HG02981 (cell line): ENCODE data around the gene LRP2BP.
"Not testable (repeated sequence)": the region's sequence is repeated elsewhere in the genome, so short reads cannot be mapped to it uniquely, and the experiment has no call there.

Source experiments
- ATAC-seq: cut with Tn5 transposase; IDR thresholded peaks from one replicate; pipeline ENCODE4 v1.9.1; 2021; ENCODE audit warnings: mild to moderate bottlenecking, moderate library complexity; ENCODE audit not compliant: unreplicated experiment

LRP2BP gene

GRCh38 chr4:185362570-185362969 lies 33.2 kb downstream of the LRP2BP start:
- not testable (repeated sequence) for ATAC-seq

- ATAC-seq = no peak
Measured at GRCh38 chr4:185361872-185362271, 33.9 kb downstream of the LRP2BP start.

GRCh38 chr4:185359767-185360446 lies 35.8 kb downstream of the LRP2BP start:
- ATAC-seq = no peak

GRCh38 chr4:185358959-185359358 lies 36.8 kb downstream of the LRP2BP start:
- ATAC-seq = no peak

GRCh38 chr4:185358514-185358913 lies 37.2 kb downstream of the LRP2BP start:
- ATAC-seq = no peak

- no peak for ATAC-seq
Measured at GRCh38 chr4:185357733-185358440, 37.8 kb downstream of the LRP2BP start.

- ATAC-seq = no peak
Measured at GRCh38 chr4:185357211-185357610, 38.5 kb downstream of the LRP2BP start.

GRCh38 chr4:185352741-185353140 lies 43.0 kb downstream of the LRP2BP start:
- no peak for ATAC-seq

GRCh38 chr4:185352202-185352601 lies 43.5 kb downstream of the LRP2BP start:
- ATAC-seq = no peak

- no peak for ATAC-seq
Measured at GRCh38 chr4:185351691-185352090, 44.0 kb downstream of the LRP2BP start.

GRCh38 chr4:185346975-185347601 lies 48.6 kb downstream of the LRP2BP start:
- no peak for ATAC-seq

- peak; percentile 52 for ATAC-seq
Measured at GRCh38 chr4:185344743-185345538, 50.8 kb downstream of the LRP2BP start.

- ATAC-seq = no peak
Measured at GRCh38 chr4:185343726-185344581, 51.8 kb downstream of the LRP2BP start.

- no peak for ATAC-seq
Measured at GRCh38 chr4:185341841-185342240, 53.9 kb downstream of the LRP2BP start.

- no peak for ATAC-seq
Measured at GRCh38 chr4:185341377-185341776, 54.3 kb downstream of the LRP2BP start.

GRCh38 chr4:185339941-185340340 lies 55.8 kb downstream of the LRP2BP start:
- ATAC-seq = peak; percentile 38

- no peak for ATAC-seq
Measured at GRCh38 chr4:185335579-185335978, 60.1 kb downstream of the LRP2BP start.

GRCh38 chr4:185334326-185334725 lies 61.4 kb downstream of the LRP2BP start:
- ATAC-seq = no peak

- ATAC-seq = peak; percentile 80
Measured at GRCh38 chr4:185332575-185333464, 62.9 kb downstream of the LRP2BP start.
